Measurements from ENCODE around the gene CUX1.
"Not testable (repeated sequence)": the region's sequence is repeated elsewhere in the genome, so short reads cannot be mapped to it uniquely, and the experiment has no call there.

DNA sequence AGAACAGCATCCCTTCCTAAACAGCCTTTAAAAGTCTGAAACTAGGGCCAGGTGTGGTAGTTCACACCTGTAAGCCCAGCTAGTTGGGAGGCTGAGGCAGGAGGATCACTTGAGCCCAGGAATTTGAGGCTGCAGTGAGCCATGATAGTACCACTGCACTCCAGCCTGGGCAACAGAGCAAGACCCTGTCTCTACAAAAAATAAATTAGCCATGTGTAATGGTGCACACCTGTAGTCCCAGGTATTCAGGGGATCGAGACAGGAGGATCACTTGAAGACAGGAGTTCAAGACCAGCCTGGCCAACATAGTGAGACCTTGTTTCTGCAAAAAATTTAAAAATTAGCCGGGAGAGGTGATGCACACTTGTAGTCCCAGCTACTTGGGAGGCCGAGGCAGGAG is 325.0 kb downstream of the CUX1 start:
- TF ChIP-seq EZH2 (IDR thresholded peaks at IDR 0.05; ENCODE audit: low read length, unreplicated experiment); EZH2phosphoT487 (IDR thresholded peaks at IDR 0.05; ENCODE audit: borderline replicate concordance, low read length): not testable (repeated sequence)
- TF ChIP-seq, protein P1, sequence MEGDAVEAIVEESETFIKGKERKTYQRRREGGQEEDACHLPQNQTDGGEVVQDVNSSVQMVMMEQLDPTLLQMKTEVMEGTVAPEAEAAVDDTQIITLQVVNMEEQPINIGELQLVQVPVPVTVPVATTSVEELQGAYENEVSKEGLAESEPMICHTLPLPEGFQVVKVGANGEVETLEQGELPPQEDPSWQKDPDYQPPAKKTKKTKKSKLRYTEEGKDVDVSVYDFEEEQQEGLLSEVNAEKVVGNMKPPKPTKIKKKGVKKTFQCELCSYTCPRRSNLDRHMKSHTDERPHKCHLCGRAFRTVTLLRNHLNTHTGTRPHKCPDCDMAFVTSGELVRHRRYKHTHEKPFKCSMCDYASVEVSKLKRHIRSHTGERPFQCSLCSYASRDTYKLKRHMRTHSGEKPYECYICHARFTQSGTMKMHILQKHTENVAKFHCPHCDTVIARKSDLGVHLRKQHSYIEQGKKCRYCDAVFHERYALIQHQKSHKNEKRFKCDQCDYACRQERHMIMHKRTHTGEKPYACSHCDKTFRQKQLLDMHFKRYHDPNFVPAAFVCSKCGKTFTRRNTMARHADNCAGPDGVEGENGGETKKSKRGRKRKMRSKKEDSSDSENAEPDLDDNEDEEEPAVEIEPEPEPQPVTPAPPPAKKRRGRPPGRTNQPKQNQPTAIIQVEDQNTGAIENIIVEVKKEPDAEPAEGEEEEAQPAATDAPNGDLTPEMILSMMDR (conservative IDR thresholded peaks at IDR 0.05; ENCODE audit: low read depth, low read length): not testable (repeated sequence)
